Pancreas (tissue), 10 donors: ENCODE results near the gene TRAF3. TPM values are rescaled to one million over a fixed set of nuclear protein-coding genes. Genes with fewer than 3 reads are reported as not detected.
"Not testable (repeated sequence)": the region's sequence is repeated elsewhere in the genome, so short reads cannot be mapped to it uniquely, and the experiment has no call there.

Experiments used
- ATAC-seq, 4 donors: fragments of 200-7000 bp; cut with Tn5 transposase; one replicate each; pipeline versions ENCODE4 v1.8.0 to v1.9.1; 2020; ENCODE audit warnings: mild to moderate bottlenecking in 4 of 4, moderate library complexity in 4 of 4
- DNase-seq, 6 donors: peaks; one replicate each; pipeline ENCODE4 v3.0.0-alpha.2; 2020
- FAIRE-seq: peaks from 2 replicates; lab custom pipeline; 2012; peaks lifted over from hg19 to GRCh38; lab: Jason Lieb, UNC
- H3K27ac ChIP-seq, 4 donors: fragments of 200-600 bp; sonication (generic); 1 replicate in 3 of 4; 2 replicates in 1 of 4; pipeline versions ENCODE4 v1.5.0 to v1.8.0; 2020
- H3K27me3 ChIP-seq, 4 donors: fragments of 200-600 bp; one replicate each; pipeline ENCODE4 v1.8.0; 2021
- H3K36me3 ChIP-seq, 3 donors: fragments of 200-600 bp; sonication (generic) in 1 of 3; one replicate each; pipeline versions ENCODE4 v1.5.0 to v1.8.0; 2020 to 2021
- H3K4me1 ChIP-seq, 3 donors: fragments of 200-600 bp; one replicate each; pipeline ENCODE4 v1.8.0; 2021
- H3K4me3 ChIP-seq, 4 donors: fragments of 200-600 bp; sonication (generic) in 2 of 4; one replicate each; pipeline versions ENCODE4 v1.5.0 to v1.8.0; 2020 to 2021
- H3K9me3 ChIP-seq, 4 donors: fragments of 200-600 bp; one replicate each; pipeline ENCODE4 v1.8.0; 2021
- WGBS, 2 donors: extraction: QIAGEN DNeasy Blood & Tissue Kit; methylation state at CpG; one replicate each; pipeline ENCODE4 v1.1.7; 2013; 5-methylcytosine and 5-hydroxymethylcytosine counted together
- intact Hi-C, 3 donors: fragments of 100-400 bp; cut with DNase I; formaldehyde crosslinking; loops; one replicate each; pipeline versions ENCODE4 v1.11.1 to v1.14.2; 2022
- polyA plus RNA-seq, 2 donors: library from polyadenylated mRNA; stranded (reverse); fragments of 200-250 nt; gene quantifications; one replicate each; pipeline ENCODE4 v1.2.3, GENCODE V29; 2013
- total RNA-seq, 6 donors: library from RNA; stranded (reverse); fragmentation: NEBNext Ultra II Directional in 4 of 6; extraction: Animal tissue kit (Norgen Biotek cat#: 25700) in 4 of 6; gene quantifications; one replicate each; pipeline versions ENCODE4 v1.2.1 to v1.2.4, GENCODE V29; 2021 to 2023
- TF ChIP-seq, protein P1 (sequence below), 4 donors: fragments of 200-600 bp; sonication (generic) in 3 of 4; IDR thresholded peaks; one replicate each; pipeline versions ENCODE4 v1.5.0 to v1.8.0; 2021; ENCODE audit warnings: antibody characterized with exemption in 4 of 4
- donor health status: healthy with polysubstance abuse.
- donor health status: DM: no; HTN: no; CAD: no; lungs with moderate emphysema.
- donor health status: DM: no; HTN: no; CAD: no.
- donor health status: control.
- donor health status: control.
- donor health status: Bipolar disorder and iron deficiency.
- donor health status: DM: yes; HTN: yes; CAD: no.
- donor health status: DM: no; HTN: no; CAD: no.
- donor health status: DM: no; HTN: no; CAD: no.
- donor health status: DM: yes; HTN: yes; CAD: no.

The TRAF3 gene
- total and polyA plus RNA-seq, 8 donors: 3.6 to 14.7 (median 6.1) TPM

DNA sequence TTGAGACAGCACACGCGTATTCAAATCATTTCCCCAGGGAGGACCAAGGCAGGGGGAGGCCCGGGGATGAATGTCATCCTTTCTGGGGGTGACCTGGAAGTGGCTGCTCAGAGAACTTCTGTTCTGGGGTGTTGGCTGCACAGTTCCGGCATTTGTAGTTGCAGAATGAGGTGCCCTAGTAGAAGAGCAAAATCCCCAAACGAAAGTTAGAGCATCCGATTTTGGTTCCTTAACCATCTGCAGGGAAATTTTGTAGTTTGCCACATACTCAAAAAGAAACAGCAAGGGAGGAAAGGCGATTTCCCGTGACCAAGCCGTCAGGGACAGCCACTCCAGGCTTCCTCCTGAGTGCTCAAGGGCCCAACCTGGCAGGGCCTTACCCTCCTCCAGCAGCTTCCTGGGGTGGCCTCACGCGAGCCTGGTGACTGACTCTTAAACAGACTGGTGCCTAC lies 13.0 kb upstream of the TRAF3 start:
- Histone ChIP-seq H3K27me3 (no peaks in the 10 kb centered on the region), H3K27ac (no peak overlapping the region), H3K9me3 (no peaks in the 10 kb centered on the region), H3K4me3 (no peak overlapping the region), H3K36me3 (no peaks in the 10 kb centered on the region), H3K4me1 (no peaks in the 10 kb centered on the region)
- intact Hi-C loops: loop anchor here in 1 of 3 donors (10.0 kb wide), 1 partner anchor 161 kb away; the partner anchor contains the start of gene AMN
- TF ChIP-seq, protein P1, sequence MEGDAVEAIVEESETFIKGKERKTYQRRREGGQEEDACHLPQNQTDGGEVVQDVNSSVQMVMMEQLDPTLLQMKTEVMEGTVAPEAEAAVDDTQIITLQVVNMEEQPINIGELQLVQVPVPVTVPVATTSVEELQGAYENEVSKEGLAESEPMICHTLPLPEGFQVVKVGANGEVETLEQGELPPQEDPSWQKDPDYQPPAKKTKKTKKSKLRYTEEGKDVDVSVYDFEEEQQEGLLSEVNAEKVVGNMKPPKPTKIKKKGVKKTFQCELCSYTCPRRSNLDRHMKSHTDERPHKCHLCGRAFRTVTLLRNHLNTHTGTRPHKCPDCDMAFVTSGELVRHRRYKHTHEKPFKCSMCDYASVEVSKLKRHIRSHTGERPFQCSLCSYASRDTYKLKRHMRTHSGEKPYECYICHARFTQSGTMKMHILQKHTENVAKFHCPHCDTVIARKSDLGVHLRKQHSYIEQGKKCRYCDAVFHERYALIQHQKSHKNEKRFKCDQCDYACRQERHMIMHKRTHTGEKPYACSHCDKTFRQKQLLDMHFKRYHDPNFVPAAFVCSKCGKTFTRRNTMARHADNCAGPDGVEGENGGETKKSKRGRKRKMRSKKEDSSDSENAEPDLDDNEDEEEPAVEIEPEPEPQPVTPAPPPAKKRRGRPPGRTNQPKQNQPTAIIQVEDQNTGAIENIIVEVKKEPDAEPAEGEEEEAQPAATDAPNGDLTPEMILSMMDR (IDR thresholded peaks at IDR 0.05): no peak
- no peak for ATAC-seq
- DNase-seq: no peak
- no peak for FAIRE-seq
- WGBS, 2 donors: 75 to 77% methylated on average over 11 of the region's 11 CpGs

DNA sequence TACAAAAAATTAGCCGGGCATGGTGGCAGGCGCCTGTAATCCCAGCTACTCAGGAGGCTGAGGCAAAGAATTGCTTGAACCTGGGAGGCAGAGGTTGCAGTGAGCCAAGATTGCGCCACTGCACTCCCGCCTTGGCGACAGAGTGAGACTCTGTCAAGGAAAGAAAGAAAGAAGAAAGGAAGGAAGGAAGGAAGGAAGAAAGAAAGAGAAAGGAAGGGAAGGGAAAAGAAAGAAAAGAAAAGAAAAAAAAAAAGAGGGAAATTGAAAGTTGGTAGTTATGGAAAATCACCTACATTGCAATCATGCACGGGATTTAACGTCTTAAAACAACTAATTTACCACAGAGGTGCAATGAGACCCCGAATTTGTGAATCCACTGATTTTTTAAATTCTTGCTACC lies 11.5 kb upstream of the TRAF3 start:
- not testable (repeated sequence) for H3K9me3 ChIP-seq, H3K27ac ChIP-seq, H3K27me3 ChIP-seq, DNase-seq, ATAC-seq, H3K4me1 ChIP-seq, FAIRE-seq, H3K4me3 ChIP-seq, H3K36me3 ChIP-seq
- intact Hi-C loops: loop anchor here in 1 of 3 donors (10.0 kb wide), 1 partner anchor 159 kb away; the partner anchor contains the start of gene AMN
- 88 to 90% methylated on average over 8 of the region's 8 CpGs for WGBS, 2 donors

GRCh38 chr14:102768223-102769048 lies 8.8 kb upstream of the TRAF3 start:
- WGBS, 2 donors: 75 to 85% methylated on average over 19 of the region's 19 CpGs
- no peak overlapping the region for H3K4me3 ChIP-seq
- FAIRE-seq (no peak), ATAC-seq (peak in 2 of 4 donors; percentile 74 to 83), DNase-seq (peak in 1 of 6 donors; percentile 36)
- intact Hi-C loops: loop anchor here in 1 of 3 donors (10.0 kb wide), 1 partner anchor 156 kb away; the partner anchor contains the start of gene AMN
- H3K36me3 ChIP-seq: no peaks in the 10 kb centered on the region
- H3K4me1 ChIP-seq: no peaks in the 10 kb centered on the region
- H3K9me3 ChIP-seq: no peaks in the 10 kb centered on the region
- TF ChIP-seq, protein P1 (IDR thresholded peaks at IDR 0.05): no peak
- H3K27me3 ChIP-seq: no peaks in the 10 kb centered on the region
- H3K27ac ChIP-seq: no peak overlapping the region

DNA sequence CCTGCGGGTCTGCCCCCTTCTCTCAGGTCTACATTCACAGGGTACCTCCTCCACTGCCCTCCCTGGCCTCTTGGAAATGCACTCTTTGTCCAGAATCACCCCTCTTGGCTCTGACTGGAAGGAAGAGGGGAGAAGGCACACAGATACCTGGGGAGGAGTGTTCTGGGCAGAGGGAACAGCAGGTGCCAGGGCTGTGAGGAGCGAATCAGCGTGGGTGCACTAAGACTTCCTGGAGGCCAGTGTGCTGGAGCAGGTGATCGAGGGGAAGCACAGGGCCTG lies 8.3 kb upstream of the TRAF3 start:
- H3K27ac ChIP-seq: no peak overlapping the region
- H3K9me3 ChIP-seq: no peaks in the 10 kb centered on the region
- H3K4me3 ChIP-seq: no peak overlapping the region
- no peak for DNase-seq
- ATAC-seq: no peak
- no peaks in the 10 kb centered on the region for H3K36me3 ChIP-seq
- no peaks in the 10 kb centered on the region for H3K4me1 ChIP-seq
- H3K27me3 ChIP-seq: no peaks in the 10 kb centered on the region
- WGBS, 2 donors: 80 to 81% methylated on average over 4 of the region's 4 CpGs
- TF ChIP-seq, protein P1 (IDR thresholded peaks at IDR 0.05): no peak
- intact Hi-C loops: loop anchor here in 1 of 3 donors (10.0 kb wide), 1 partner anchor 156 kb away; the partner anchor contains the start of gene AMN
- FAIRE-seq: no peak

- H3K27me3 ChIP-seq: no peaks in the 10 kb centered on the region
- no peak for ATAC-seq
- H3K36me3 ChIP-seq: no peaks in the 10 kb centered on the region
- WGBS, 2 donors: 67 to 76% methylated on average over 30 to 32 of the region's 32 CpGs
- DNase-seq: peak in 1 of 6 donors; percentile 19
- intact Hi-C loops: no loop called here
- H3K9me3 ChIP-seq: no peaks in the 10 kb centered on the region
- FAIRE-seq: no peak
- no peak overlapping the region for H3K27ac ChIP-seq
- no peaks in the 10 kb centered on the region for H3K4me1 ChIP-seq
- TF ChIP-seq, protein P1 (IDR thresholded peaks at IDR 0.05): no peak
- no peak overlapping the region for H3K4me3 ChIP-seq
Observed at GRCh38 chr14:102770147-102771123, 6.8 kb upstream of the TRAF3 start.
